SK-N-MC (cell line): ENCODE results near the gene FAM184A.

Experiments
- EZH2 ChIP-seq: fragments of 200-600 bp; sonication (generic); IDR thresholded peaks from one replicate; pipeline ENCODE4 v1.6.1; 2017; ENCODE audit warnings: antibody characterized with exemption
- POLR2AphosphoS5 ChIP-seq: IDR thresholded peaks from 2 replicates; pipeline ENCODE4 v1.6.1; 2012; ENCODE audit warnings: mild to moderate bottlenecking, low read depth, low read length, borderline replicate concordance

- TF ChIP-seq POLR2AphosphoS5 (no peak), EZH2 (no peak)
Measured at GRCh38 chr6:119036081-119036480, 42.4 kb downstream of the FAM184A start.
